NCI-H2227 treated with DMSO at 0.1 percent for 48 hours (cell line): ENCODE measurements around the gene TP53BP1.

Source experiments
- DNase-seq: peaks from one replicate; lab custom pipeline; 2025; lab: John Stamatoyannopoulos, UW

The TP53BP1 gene

GRCh38 chr15:43520138-43520537 is 27.2 kb upstream of the TP53BP1 start:
- no peak for DNase-seq

- no peak for DNase-seq
Measured at GRCh38 chr15:43519196-43519595, 26.2 kb upstream of the TP53BP1 start.

- DNase-seq: peak; percentile 49
Measured at GRCh38 chr15:43518197-43518761, 25.3 kb upstream of the TP53BP1 start.

GRCh38 chr15:43517354-43518196 is 24.6 kb upstream of the TP53BP1 start, which contains the start of gene MAP1A:
Gene MAP1A, plus strand, starts transcription at chr15:43517608. Its CDS starts 3,866 bp downstream, at chr15:43521474.
- peak; percentile 50 for DNase-seq

GRCh38 chr15:43516801-43517353 is 23.9 kb upstream of the TP53BP1 start:
- no peak for DNase-seq

- no peak for DNase-seq
Measured at GRCh38 chr15:43516185-43516584, 23.2 kb upstream of the TP53BP1 start.

- no peak for DNase-seq
Measured at GRCh38 chr15:43515741-43516140, 22.8 kb upstream of the TP53BP1 start.

- peak; percentile 7 for DNase-seq
Measured at GRCh38 chr15:43514241-43515057, 21.5 kb upstream of the TP53BP1 start.

- no peak for DNase-seq
Measured at GRCh38 chr15:43513550-43513949, 20.6 kb upstream of the TP53BP1 start.

GRCh38 chr15:43511012-43511885 is 18.3 kb upstream of the TP53BP1 start:
- DNase-seq: peak; percentile 78

GRCh38 chr15:43510200-43511011 is 17.4 kb upstream of the TP53BP1 start:
- DNase-seq: peak; percentile 96

GRCh38 chr15:43509660-43510199 is 16.8 kb upstream of the TP53BP1 start:
- no peak for DNase-seq

- DNase-seq: peak; percentile 71
Measured at GRCh38 chr15:43508991-43509659, 16.2 kb upstream of the TP53BP1 start.

GRCh38 chr15:43508421-43508820 is 15.5 kb upstream of the TP53BP1 start:
- DNase-seq: no peak

GRCh38 chr15:43505738-43506137 is 12.8 kb upstream of the TP53BP1 start:
- no peak for DNase-seq

GRCh38 chr15:43499635-43500034 is 6.7 kb upstream of the TP53BP1 start:
- no peak for DNase-seq

- no peak for DNase-seq
Measured at GRCh38 chr15:43498990-43499389, 6.0 kb upstream of the TP53BP1 start.

- peak; percentile 11 for DNase-seq
Measured at GRCh38 chr15:43493703-43494472, 932 bp upstream of the TP53BP1 start.

GRCh38 chr15:43492266-43492665 is 690 bp downstream of the TP53BP1 start:
- DNase-seq: no peak
